SU-DHL-6 (cell line): ENCODE data around the gene RNF38.

Source experiments
- EZH2phosphoT487 ChIP-seq: fragments of 200-600 bp; sonication (generic), shearing (Covaris generic); conservative IDR thresholded peaks from 2 replicates; pipeline ENCODE4 v1.6.1; 2018; ENCODE audit warnings: mild to moderate bottlenecking, antibody characterized with exemption, low read length, moderate library complexity, mixed read lengths
- TF ChIP-seq, protein P1 (sequence below): fragments of 200-600 bp; sonication (generic); IDR thresholded peaks from one replicate; pipeline ENCODE4 v1.5.1; 2017; ENCODE audit warnings: antibody characterized with exemption, mild to moderate bottlenecking, low read length, moderate library complexity; ENCODE audit not compliant: insufficient read depth, poor library complexity, severe bottlenecking

DNA sequence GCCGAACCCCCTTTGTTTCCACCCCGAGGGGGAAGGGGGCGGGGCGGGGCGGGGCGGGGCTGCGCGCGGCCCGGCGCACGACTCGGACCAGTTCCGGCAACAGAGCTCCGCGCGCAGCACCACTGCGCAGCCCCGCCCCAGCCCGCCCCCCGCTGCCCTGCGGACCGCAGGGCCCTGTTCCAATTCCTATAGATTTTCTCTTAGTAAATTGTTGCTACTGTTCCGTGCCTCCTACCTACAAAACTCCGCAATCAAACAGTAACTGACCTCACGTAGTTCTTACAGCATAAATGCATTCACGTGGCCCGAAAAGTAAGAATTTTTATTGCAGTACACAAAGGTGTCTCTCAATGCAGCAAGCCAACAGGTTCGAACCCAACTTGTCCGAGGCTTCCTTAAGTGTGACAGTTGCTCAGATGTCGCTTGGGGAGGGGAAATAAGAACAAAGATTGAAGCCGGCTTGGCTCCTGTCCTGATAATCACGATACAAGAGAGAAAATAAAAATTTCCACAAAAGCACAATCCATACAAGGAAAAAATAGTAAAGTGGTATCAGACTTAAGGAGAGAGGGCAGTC is 1.2 kb upstream of the RNF38 start:
- no peak for TF ChIP-seq EZH2phosphoT487
- TF ChIP-seq, protein P1, sequence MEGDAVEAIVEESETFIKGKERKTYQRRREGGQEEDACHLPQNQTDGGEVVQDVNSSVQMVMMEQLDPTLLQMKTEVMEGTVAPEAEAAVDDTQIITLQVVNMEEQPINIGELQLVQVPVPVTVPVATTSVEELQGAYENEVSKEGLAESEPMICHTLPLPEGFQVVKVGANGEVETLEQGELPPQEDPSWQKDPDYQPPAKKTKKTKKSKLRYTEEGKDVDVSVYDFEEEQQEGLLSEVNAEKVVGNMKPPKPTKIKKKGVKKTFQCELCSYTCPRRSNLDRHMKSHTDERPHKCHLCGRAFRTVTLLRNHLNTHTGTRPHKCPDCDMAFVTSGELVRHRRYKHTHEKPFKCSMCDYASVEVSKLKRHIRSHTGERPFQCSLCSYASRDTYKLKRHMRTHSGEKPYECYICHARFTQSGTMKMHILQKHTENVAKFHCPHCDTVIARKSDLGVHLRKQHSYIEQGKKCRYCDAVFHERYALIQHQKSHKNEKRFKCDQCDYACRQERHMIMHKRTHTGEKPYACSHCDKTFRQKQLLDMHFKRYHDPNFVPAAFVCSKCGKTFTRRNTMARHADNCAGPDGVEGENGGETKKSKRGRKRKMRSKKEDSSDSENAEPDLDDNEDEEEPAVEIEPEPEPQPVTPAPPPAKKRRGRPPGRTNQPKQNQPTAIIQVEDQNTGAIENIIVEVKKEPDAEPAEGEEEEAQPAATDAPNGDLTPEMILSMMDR, result no peak
